K562 (cell line): ENCODE results near the gene MBOAT7. TPM values are rescaled to one million over a fixed set of nuclear protein-coding genes. Genes with fewer than 3 reads are reported as not detected.

Experiments used
- BHLHE40 ChIP-seq: IDR thresholded peaks from 2 replicates; pipeline ENCODE4 v1.6.1; 2011; ENCODE audit warnings: low read length, improper control_type of control experiment
- DDX20 ChIP-seq: fragments of 450-650 bp; IDR thresholded peaks from 2 replicates; pipeline ENCODE4 v1.6.1; 2016; ENCODE audit warnings: missing genetic modification characterization, low read depth, mild to moderate bottlenecking, missing compliant biosample characterization, moderate library complexity
- EZH2 ChIP-seq: IDR thresholded peaks from 2 replicates; pipeline ENCODE4 v1.6.1; 2012; ENCODE audit warnings: low read depth, mild to moderate bottlenecking, inconsistent platforms, low read length, borderline replicate concordance
- HDGF ChIP-seq: fragments of 450-650 bp; IDR thresholded peaks from 2 replicates; pipeline ENCODE4 v1.6.1; 2016
- KLF16 ChIP-seq: IDR thresholded peaks from 2 replicates; pipeline ENCODE4 v1.6.1; 2016; ENCODE audit warnings: antibody characterized with exemption
- MCM2 ChIP-seq: fragments of 450-650 bp; IDR thresholded peaks from 2 replicates; pipeline ENCODE4 v1.6.1; 2017; ENCODE audit warnings: low read depth, mild to moderate bottlenecking
- NFE2 ChIP-seq: IDR thresholded peaks from 2 replicates; pipeline ENCODE4 v1.6.1; 2014; ENCODE audit warnings: antibody characterized with exemption, low read depth
- NONO ChIP-seq, 2 experiments: fragments of 200-400 bp in 1 of 2; fragments of 450-650 bp in 1 of 2; formaldehyde crosslinking in 1 of 2; IDR thresholded peaks; 2 replicates each; pipeline ENCODE4 v1.6.1; 2017; ENCODE audit warnings: low read depth in 2 of 2, mild to moderate bottlenecking in 2 of 2, moderate library complexity in 2 of 2, low read length in 1 of 2
- RCOR1 ChIP-seq, 2 experiments: IDR thresholded peaks; 2 replicates each; pipeline ENCODE4 v1.6.1; 2012; ENCODE audit warnings: low read depth in 2 of 2, low read length in 2 of 2, borderline replicate concordance in 1 of 2, improper control_type of control experiment in 1 of 2
- STAG1 ChIP-seq: sonication (generic); formaldehyde crosslinking; IDR thresholded peaks from 2 replicates; pipeline ENCODE4 v1.5.0; 2020; ENCODE audit warnings: missing genetic modification reagents, borderline replicate concordance
- TSC22D4 ChIP-seq: fragments of 450-650 bp; IDR thresholded peaks from 2 replicates; pipeline ENCODE4 v1.6.1; 2016; ENCODE audit warnings: missing genetic modification characterization, missing biosample characterization, control low read depth
- ZNF12 ChIP-seq: sonication (generic); formaldehyde crosslinking; IDR thresholded peaks from 2 replicates; pipeline ENCODE4 v1.4.0; 2020; ENCODE audit warnings: mild to moderate bottlenecking, missing genetic modification reagents
- ZNF263 ChIP-seq: sonication (generic); formaldehyde crosslinking; IDR thresholded peaks from 2 replicates; pipeline ENCODE4 v1.8.0; 2022; ENCODE audit warnings: mild to moderate bottlenecking, missing genetic modification reagents, borderline replicate concordance
- ZNF3 ChIP-seq: fragments of 250-450 bp; sonication (Bioruptor Pico); IDR thresholded peaks from 2 replicates; pipeline ENCODE4 v1.5.0; 2021; ENCODE audit warnings: mild to moderate bottlenecking, moderate library complexity
- ZNF436 ChIP-seq: fragments of 250-450, 450-650 bp; sonication (Bioruptor Pico); formaldehyde crosslinking; IDR thresholded peaks from 2 replicates; pipeline ENCODE4 v1.7.0; 2020; ENCODE audit warnings: mild to moderate bottlenecking
- ZNF444 ChIP-seq: fragments of 250-450 bp; sonication (Bioruptor Pico); IDR thresholded peaks from 2 replicates; pipeline ENCODE4 v1.4.0; 2020; ENCODE audit warnings: mild to moderate bottlenecking, moderate library complexity
- ZNF507 ChIP-seq: conservative IDR thresholded peaks from 2 replicates; pipeline ENCODE4 v1.6.1; 2017; ENCODE audit warnings: missing genetic modification characterization, missing compliant biosample characterization
- ZNF77 ChIP-seq: fragments of 250-450 bp; sonication (Bioruptor Pico); IDR thresholded peaks from 2 replicates; pipeline ENCODE4 v1.5.0; 2020
- polyA plus RNA-seq, 8 experiments: library from polyadenylated mRNA; depleted of rRNA in 4 of 8; stranded (reverse) in 5 of 8; unstranded in 3 of 8; fragments of >200 nt; fragmentation: Nextera tagmentation in 2 of 8; fragmentation: Illumina TruSeq in 1 of 8; extraction: Ambion mirVana in 2 of 8; extraction: Trizol in 1 of 8; gene quantifications; 2 replicates each; pipeline versions ENCODE4 v1.2.1 to v1.2.3, GENCODE V29; 2011 to 2014; ENCODE audit warnings: inconsistent platforms in 1 of 8, missing spikeins in 1 of 8
- total RNA-seq, 7 experiments: library from RNA; depleted of rRNA in 6 of 7; stranded (reverse); fragments of >200 nt in 6 of 7; fragmentation: Illumina TruSeq in 2 of 7; extraction: Trizol in 2 of 7; gene quantifications; 2 replicates each; pipeline versions ENCODE4 v1.2.1 to v1.2.3, GENCODE V29; 2011 to 2021; ENCODE audit warnings: low replicate concordance in 1 of 7
- TF ChIP-seq, protein P1 (sequence below): fragments of 450-650 bp; IDR thresholded peaks from 2 replicates; pipeline ENCODE4 v1.7.1; 2018; ENCODE audit warnings: mild to moderate bottlenecking, low read depth; ENCODE audit not compliant: partially characterized antibody
- TF ChIP-seq, protein P2 (sequence below): sonication (generic); formaldehyde crosslinking; IDR thresholded peaks from 2 replicates; pipeline ENCODE4 v1.8.0; 2022; ENCODE audit warnings: missing genetic modification reagents, mild to moderate bottlenecking, borderline replicate concordance
- TF ChIP-seq, protein P3 (sequence below): fragments of 250-450 bp; sonication (Bioruptor Pico); IDR thresholded peaks from 2 replicates; pipeline ENCODE4 v1.5.0; 2021
- TF ChIP-seq, protein P4 (sequence below): fragments of 250-450 bp; sonication (Bioruptor Pico); IDR thresholded peaks from 2 replicates; pipeline ENCODE4 v1.9.0; 2021; ENCODE audit warnings: mild to moderate bottlenecking, inconsistent platforms

The MBOAT7 gene
- total and polyA plus RNA-seq, 9 of the 15 experiments (the other 6 are each of a cell fraction or from before 2014, with no cell fraction given): 1.4 to 153 (median 56.1) TPM

DNA sequence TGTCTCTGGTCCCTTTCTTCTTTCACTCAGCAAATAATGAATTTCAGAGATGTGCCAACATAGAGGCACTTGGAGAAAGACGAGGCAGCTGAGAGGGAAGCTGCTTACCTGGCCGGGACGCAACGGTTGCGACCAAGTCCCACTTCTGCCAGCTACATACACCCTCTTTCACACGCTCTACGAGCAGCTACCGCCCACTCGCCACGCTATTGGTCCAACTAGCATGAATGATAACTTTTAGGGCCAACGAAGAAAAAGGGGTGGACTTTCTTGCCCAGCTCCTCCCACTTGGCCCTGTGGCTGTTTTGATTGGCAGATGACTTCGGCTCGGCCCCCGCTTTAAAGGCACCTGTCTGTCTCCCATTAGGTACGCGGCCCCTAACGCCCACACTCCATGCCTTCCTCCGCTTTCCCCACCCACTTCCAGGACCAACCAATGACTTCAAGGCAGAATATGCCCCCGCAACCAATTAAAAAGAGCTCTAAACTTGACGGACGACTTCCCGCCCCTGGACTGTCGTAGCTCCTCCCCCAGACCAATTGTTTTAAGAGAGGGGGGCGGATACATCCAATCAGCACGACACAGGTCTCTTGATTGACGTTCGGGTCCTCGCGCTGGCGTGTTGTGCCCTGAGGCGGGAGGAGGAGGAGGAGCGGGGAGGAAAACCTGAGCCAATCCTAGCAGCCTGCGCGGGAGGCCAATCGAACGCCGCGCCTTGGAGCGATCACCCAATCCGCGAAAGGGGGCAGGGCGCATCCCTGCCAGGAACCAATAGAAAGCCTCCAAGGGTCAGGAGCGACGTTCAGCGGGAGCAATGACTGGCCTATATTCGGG lies 52.3 kb downstream of the MBOAT7 start (continued):
- TF ChIP-seq, protein P1, sequence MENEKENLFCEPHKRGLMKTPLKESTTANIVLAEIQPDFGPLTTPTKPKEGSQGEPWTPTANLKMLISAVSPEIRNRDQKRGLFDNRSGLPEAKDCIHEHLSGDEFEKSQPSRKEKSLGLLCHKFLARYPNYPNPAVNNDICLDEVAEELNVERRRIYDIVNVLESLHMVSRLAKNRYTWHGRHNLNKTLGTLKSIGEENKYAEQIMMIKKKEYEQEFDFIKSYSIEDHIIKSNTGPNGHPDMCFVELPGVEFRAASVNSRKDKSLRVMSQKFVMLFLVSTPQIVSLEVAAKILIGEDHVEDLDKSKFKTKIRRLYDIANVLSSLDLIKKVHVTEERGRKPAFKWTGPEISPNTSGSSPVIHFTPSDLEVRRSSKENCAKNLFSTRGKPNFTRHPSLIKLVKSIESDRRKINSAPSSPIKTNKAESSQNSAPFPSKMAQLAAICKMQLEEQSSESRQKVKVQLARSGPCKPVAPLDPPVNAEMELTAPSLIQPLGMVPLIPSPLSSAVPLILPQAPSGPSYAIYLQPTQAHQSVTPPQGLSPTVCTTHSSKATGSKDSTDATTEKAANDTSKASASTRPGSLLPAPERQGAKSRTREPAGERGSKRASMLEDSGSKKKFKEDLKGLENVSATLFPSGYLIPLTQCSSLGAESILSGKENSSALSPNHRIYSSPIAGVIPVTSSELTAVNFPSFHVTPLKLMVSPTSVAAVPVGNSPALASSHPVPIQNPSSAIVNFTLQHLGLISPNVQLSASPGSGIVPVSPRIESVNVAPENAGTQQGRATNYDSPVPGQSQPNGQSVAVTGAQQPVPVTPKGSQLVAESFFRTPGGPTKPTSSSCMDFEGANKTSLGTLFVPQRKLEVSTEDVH: no peak
- TF ChIP-seq TSC22D4 (tag): no peak
- TF ChIP-seq HDGF: no peak
- no peak for TF ChIP-seq MCM2
- TF ChIP-seq ZNF3: no peak
- peak; percentile 52; the same call in 1 of the 2 replicates for TF ChIP-seq KLF16
- no peak for TF ChIP-seq BHLHE40
- TF ChIP-seq STAG1 (CRISPR knock-in tag): no peak
- TF ChIP-seq ZNF507: no peak
- no peak for TF ChIP-seq ZNF444 (CRISPR knock-in tag)
- no peak for TF ChIP-seq NONO (IDR thresholded peaks at IDR 0.05; ENCODE audit: low read depth in 2 of 2, low read length in 1 of 2)
- peak; percentile 1; the same call in 1 of the 2 replicates for TF ChIP-seq ZNF263 (CRISPR knock-in tag)
- no peak for TF ChIP-seq RCOR1 (IDR thresholded peaks at IDR 0.05; ENCODE audit: borderline replicate concordance in 1 of 2, low read depth in 2 of 2, low read length in 2 of 2)
- TF ChIP-seq, protein P2, sequence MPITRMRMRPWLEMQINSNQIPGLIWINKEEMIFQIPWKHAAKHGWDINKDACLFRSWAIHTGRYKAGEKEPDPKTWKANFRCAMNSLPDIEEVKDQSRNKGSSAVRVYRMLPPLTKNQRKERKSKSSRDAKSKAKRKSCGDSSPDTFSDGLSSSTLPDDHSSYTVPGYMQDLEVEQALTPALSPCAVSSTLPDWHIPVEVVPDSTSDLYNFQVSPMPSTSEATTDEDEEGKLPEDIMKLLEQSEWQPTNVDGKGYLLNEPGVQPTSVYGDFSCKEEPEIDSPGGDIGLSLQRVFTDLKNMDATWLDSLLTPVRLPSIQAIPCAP (CRISPR knock-in tag): no peak
- no peak for TF ChIP-seq DDX20 (tag)
- TF ChIP-seq, protein P3, sequence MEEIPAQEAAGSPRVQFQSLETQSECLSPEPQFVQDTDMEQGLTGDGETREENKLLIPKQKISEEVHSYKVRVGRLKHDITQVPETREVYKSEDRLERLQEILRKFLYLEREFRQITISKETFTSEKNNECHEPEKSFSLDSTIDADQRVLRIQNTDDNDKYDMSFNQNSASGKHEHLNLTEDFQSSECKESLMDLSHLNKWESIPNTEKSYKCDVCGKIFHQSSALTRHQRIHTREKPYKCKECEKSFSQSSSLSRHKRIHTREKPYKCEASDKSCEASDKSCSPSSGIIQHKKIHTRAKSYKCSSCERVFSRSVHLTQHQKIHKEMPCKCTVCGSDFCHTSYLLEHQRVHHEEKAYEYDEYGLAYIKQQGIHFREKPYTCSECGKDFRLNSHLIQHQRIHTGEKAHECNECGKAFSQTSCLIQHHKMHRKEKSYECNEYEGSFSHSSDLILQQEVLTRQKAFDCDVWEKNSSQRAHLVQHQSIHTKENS: no peak
- TF ChIP-seq ZNF12 (CRISPR knock-in tag): no peak
- TF ChIP-seq NFE2: peak; percentile 76
- no peak for TF ChIP-seq EZH2
- TF ChIP-seq ZNF77 (CRISPR knock-in tag): no peak
- TF ChIP-seq ZNF436 (CRISPR knock-in tag): no peak
- TF ChIP-seq, protein P4, sequence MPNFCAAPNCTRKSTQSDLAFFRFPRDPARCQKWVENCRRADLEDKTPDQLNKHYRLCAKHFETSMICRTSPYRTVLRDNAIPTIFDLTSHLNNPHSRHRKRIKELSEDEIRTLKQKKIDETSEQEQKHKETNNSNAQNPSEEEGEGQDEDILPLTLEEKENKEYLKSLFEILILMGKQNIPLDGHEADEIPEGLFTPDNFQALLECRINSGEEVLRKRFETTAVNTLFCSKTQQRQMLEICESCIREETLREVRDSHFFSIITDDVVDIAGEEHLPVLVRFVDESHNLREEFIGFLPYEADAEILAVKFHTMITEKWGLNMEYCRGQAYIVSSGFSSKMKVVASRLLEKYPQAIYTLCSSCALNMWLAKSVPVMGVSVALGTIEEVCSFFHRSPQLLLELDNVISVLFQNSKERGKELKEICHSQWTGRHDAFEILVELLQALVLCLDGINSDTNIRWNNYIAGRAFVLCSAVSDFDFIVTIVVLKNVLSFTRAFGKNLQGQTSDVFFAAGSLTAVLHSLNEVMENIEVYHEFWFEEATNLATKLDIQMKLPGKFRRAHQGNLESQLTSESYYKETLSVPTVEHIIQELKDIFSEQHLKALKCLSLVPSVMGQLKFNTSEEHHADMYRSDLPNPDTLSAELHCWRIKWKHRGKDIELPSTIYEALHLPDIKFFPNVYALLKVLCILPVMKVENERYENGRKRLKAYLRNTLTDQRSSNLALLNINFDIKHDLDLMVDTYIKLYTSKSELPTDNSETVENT (CRISPR knock-in tag): peak; percentile 9; the same call in 1 of the 2 replicates
